Uterus (tissue), 2 donors: Measurements from ENCODE around the gene ASPDH.

Experiments used
- CTCF ChIP-seq, 4 experiments: fragments of 200-600 bp in 2 of 4; fragments of 450-650 bp in 2 of 4; sonication (generic) in 2 of 4; IDR thresholded peaks; one replicate each; pipeline ENCODE4 v1.5.1; 2016 to 2019; ENCODE audit warnings: antibody characterized with exemption in 4 of 4, mild to moderate bottlenecking in 2 of 4, moderate library complexity in 1 of 4
- POLR2A ChIP-seq, 2 donors: fragments of 450-650 bp; IDR thresholded peaks; one replicate each; pipeline ENCODE4 v1.6.1; 2016; ENCODE audit warnings: antibody characterized with exemption in 2 of 2, mild to moderate bottlenecking in 1 of 2, moderate library complexity in 1 of 2

- no peak for TF ChIP-seq CTCF (IDR thresholded peaks at IDR 0.05)
- no peak for TF ChIP-seq POLR2A (IDR thresholded peaks at IDR 0.05)
These were observed at the start of gene ASPDH for GRCh38 chr19:50513746-50514345.
